ENCODE measurements around the gene RIMBP2.

The RIMBP2 gene

GRCh38 chr12:130664252-130664651 lies 51.8 kb downstream of the RIMBP2 start:
- H3K4me3 ChIP-seq (ENCODE audit: low read depth, low read length), result no peak overlapping the region
- DNase-seq (ENCODE audit: low read depth), result no peak
- TF ChIP-seq MYC (IDR thresholded peaks at IDR 0.05; ENCODE audit: low read depth, low read length), result no peak
- TF ChIP-seq POLR2A (IDR thresholded peaks at IDR 0.05; ENCODE audit: extremely low read depth, insufficient read length), result no peak
- no peak for TF ChIP-seq CTCF (IDR thresholded peaks at IDR 0.05; ENCODE audit: low read depth, low read length)
- no peak for TF ChIP-seq MAX (IDR thresholded peaks at IDR 0.05; ENCODE audit: low read depth, low read length)

- no peak for TF ChIP-seq POLR2A (IDR thresholded peaks at IDR 0.05; ENCODE audit: extremely low read depth, insufficient read length)
- no peak for TF ChIP-seq MAX (IDR thresholded peaks at IDR 0.05; ENCODE audit: low read depth, low read length)
- TF ChIP-seq CTCF (IDR thresholded peaks at IDR 0.05; ENCODE audit: low read depth, low read length), result no peak
- no peak for TF ChIP-seq MYC (IDR thresholded peaks at IDR 0.05; ENCODE audit: low read depth, low read length)
- peak; percentile 49 for DNase-seq (ENCODE audit: low read depth)
- H3K4me3 ChIP-seq (ENCODE audit: low read depth, low read length), result no peak overlapping the region
Observed at GRCh38 chr12:130663514-130663913, 52.6 kb downstream of the RIMBP2 start.

- H3K4me3 ChIP-seq (ENCODE audit: low read depth, low read length), result no peak overlapping the region
- TF ChIP-seq MAX (IDR thresholded peaks at IDR 0.05; ENCODE audit: low read depth, low read length), result no peak
- DNase-seq (ENCODE audit: low read depth), result peak; percentile 24
Observed at GRCh38 chr12:130661486-130662255, 54.4 kb downstream of the RIMBP2 start.

GRCh38 chr12:130661059-130661458 lies 55.0 kb downstream of the RIMBP2 start:
- no peak for DNase-seq (ENCODE audit: low read depth)
- TF ChIP-seq MYC (IDR thresholded peaks at IDR 0.05; ENCODE audit: low read depth, low read length) (no peak), CTCF (IDR thresholded peaks at IDR 0.05; ENCODE audit: low read depth, low read length) (no peak), MAX (IDR thresholded peaks at IDR 0.05; ENCODE audit: low read depth, low read length) (no peak), POLR2A (IDR thresholded peaks at IDR 0.05; ENCODE audit: extremely low read depth, insufficient read length) (no peak)
- H3K4me3 ChIP-seq (ENCODE audit: low read depth, low read length), result no peak overlapping the region

- H3K4me3 ChIP-seq (ENCODE audit: low read depth, low read length), result no peak overlapping the region
- no peak for DNase-seq (ENCODE audit: low read depth)
- no peak for TF ChIP-seq CTCF (IDR thresholded peaks at IDR 0.05; ENCODE audit: low read depth, low read length)
- TF ChIP-seq MYC (IDR thresholded peaks at IDR 0.05; ENCODE audit: low read depth, low read length), result no peak
Observed at GRCh38 chr12:130658145-130658911, 57.8 kb downstream of the RIMBP2 start.

GRCh38 chr12:130656411-130656810 lies 59.7 kb downstream of the RIMBP2 start:
- peak; percentile 15 for DNase-seq (ENCODE audit: low read depth)
- no peak overlapping the region for H3K4me3 ChIP-seq (ENCODE audit: low read depth, low read length)
- TF ChIP-seq MAX (IDR thresholded peaks at IDR 0.05; ENCODE audit: low read depth, low read length) (no peak), POLR2A (IDR thresholded peaks at IDR 0.05; ENCODE audit: extremely low read depth, insufficient read length) (no peak), CTCF (IDR thresholded peaks at IDR 0.05; ENCODE audit: low read depth, low read length) (no peak), MYC (IDR thresholded peaks at IDR 0.05; ENCODE audit: low read depth, low read length) (no peak)
